GM19452 (cell line): ENCODE data around the gene CREG1.

Source experiments
- ATAC-seq: cut with Tn5 transposase; IDR thresholded peaks from one replicate; pipeline ENCODE4 v1.9.1; 2021; ENCODE audit not compliant: unreplicated experiment

CREG1 gene

GRCh38 chr1:167532964-167533824 is 20.4 kb downstream of the CREG1 start:
- ATAC-seq: no peak

GRCh38 chr1:167532375-167532774 is 21.2 kb downstream of the CREG1 start:
- no peak for ATAC-seq

GRCh38 chr1:167529829-167530474 is 23.6 kb downstream of the CREG1 start:
- ATAC-seq: no peak

GRCh38 chr1:167528057-167528728 is 25.4 kb downstream of the CREG1 start:
- no peak for ATAC-seq

- no peak for ATAC-seq
These were observed 26.7 kb downstream of the CREG1 start for GRCh38 chr1:167526667-167527383.

- ATAC-seq: no peak
These were observed 28.9 kb downstream of the CREG1 start for GRCh38 chr1:167524651-167525050.

GRCh38 chr1:167522246-167522645 is 31.3 kb downstream of the CREG1 start:
- no peak for ATAC-seq

- ATAC-seq: no peak
These were observed 32.8 kb downstream of the CREG1 start for GRCh38 chr1:167520711-167521206.

- no peak for ATAC-seq
These were observed 35.2 kb downstream of the CREG1 start, which contains the start of gene CD247 for GRCh38 chr1:167518331-167518700. TSS of gene CD247 (minus strand) at chr1:167518529. CDS start at chr1:167518465, 64 bp downstream.

GRCh38 chr1:167517535-167518330 is 35.8 kb downstream of the CREG1 start:
- ATAC-seq: no peak

- ATAC-seq: no peak
These were observed 36.9 kb downstream of the CREG1 start for GRCh38 chr1:167516404-167517388.

- ATAC-seq: no peak
These were observed 37.7 kb downstream of the CREG1 start for GRCh38 chr1:167515893-167516321.

GRCh38 chr1:167515461-167515860 is 38.1 kb downstream of the CREG1 start:
- no peak for ATAC-seq

- no peak for ATAC-seq
These were observed 39.3 kb downstream of the CREG1 start for GRCh38 chr1:167514288-167514687.

GRCh38 chr1:167512046-167512654 is 41.4 kb downstream of the CREG1 start:
- ATAC-seq: no peak

GRCh38 chr1:167511374-167511986 is 42.1 kb downstream of the CREG1 start:
- ATAC-seq: no peak

- ATAC-seq: no peak
These were observed 42.7 kb downstream of the CREG1 start for GRCh38 chr1:167510881-167511280.

GRCh38 chr1:167510244-167510643 is 43.3 kb downstream of the CREG1 start:
- ATAC-seq: no peak
